Left lung (tissue), 14 donors: ENCODE measurements around the gene CD6. TPM values are rescaled to one million over a fixed set of nuclear protein-coding genes. Genes with fewer than 3 reads are reported as not detected.

Source experiments
- ATAC-seq: fragments of 200-7000 bp; cut with Tn5 transposase; one replicate; pipeline ENCODE4 v1.9.1; 2020; ENCODE audit warnings: moderate library complexity
- DNase-seq, 4 donors: peaks; one replicate each; pipeline ENCODE4 v3.0.0-alpha.2; 2013 to 2020
- H3K27ac ChIP-seq, 2 donors: fragments of 200-600 bp; sonication (generic) in 1 of 2; one replicate each; pipeline versions ENCODE4 v1.5.0 to v1.8.0; 2020 to 2021
- H3K27me3 ChIP-seq, 2 donors: fragments of 200-600 bp; sonication (generic) in 1 of 2; one replicate each; pipeline versions ENCODE4 v1.5.0 to v1.8.0; 2020 to 2021
- H3K36me3 ChIP-seq, 2 donors: fragments of 200-600 bp; sonication (generic) in 1 of 2; one replicate each; pipeline versions ENCODE4 v1.5.0 to v1.8.0; 2020 to 2021
- H3K4me1 ChIP-seq, 2 donors: fragments of 200-600 bp; one replicate each; pipeline ENCODE4 v1.8.0; 2021
- H3K4me3 ChIP-seq, 2 donors: fragments of 200-600 bp; sonication (generic) in 1 of 2; one replicate each; pipeline versions ENCODE4 v1.5.0 to v1.8.0; 2020 to 2021; ENCODE audit warnings: mild to moderate bottlenecking in 1 of 2
- H3K9me3 ChIP-seq, 2 donors: fragments of 200-600 bp; sonication (generic) in 1 of 2; one replicate each; pipeline versions ENCODE4 v1.5.0 to v1.8.0; 2020 to 2021
- CTCF ChIP-seq, 2 donors: fragments of 200-600 bp; sonication (generic) in 1 of 2; IDR thresholded peaks; one replicate each; pipeline versions ENCODE4 v1.5.0 to v1.8.0; 2021; ENCODE audit warnings: antibody characterized with exemption in 2 of 2
- intact Hi-C, 2 donors: fragments of 100-400 bp; cut with DNase I; formaldehyde crosslinking; loops; one replicate each; pipeline versions ENCODE4 v1.11.2 to v1.14.2; 2022
- long read RNA-seq, 12 donors: library from polyadenylated mRNA in 2 of 12; unstranded in 2 of 12; transcript quantifications; one replicate each; pipeline ENCODE4 v2.0.0 and lab custom pipeline, GENCODE V29; 2019 to 2026
- polyA plus RNA-seq, 6 donors: library from polyadenylated mRNA; unstranded; fragments of 120-200 nt; gene quantifications; one replicate each; pipeline ENCODE4 v1.2.1, GENCODE V29; 2013; ENCODE audit not compliant: insufficient read length in 6 of 6
- total RNA-seq, 2 donors: library from RNA; stranded (reverse); fragmentation: NEBNext Ultra II Directional; extraction: Animal tissue kit (Norgen Biotek cat#: 25700); gene quantifications; one replicate each; pipeline ENCODE4 v1.2.1, GENCODE V29; 2021
- donor health status: DM: no; HTN: yes; CAD: no.
- donor health status: DM: no; HTN: no; CAD: no.

The CD6 gene
- total RNA-seq (1 to 10 TPM; 1.7 to 6.3 TPM), polyA plus RNA-seq (1 to 10 TPM in 3 of 6 donors, under 1 TPM in 3; 0.66 to 2.0 (median 1.3) TPM)
- long read RNA-seq, donor 1: 0 reads
- long read RNA-seq, donor 2: 0 reads
- long read RNA-seq, donor 3: 0 reads
- long read RNA-seq, donor 4: 0 reads
- long read RNA-seq, donor 5: 0 reads
- long read RNA-seq, donor 6: 0 reads
- long read RNA-seq, donor 7: 0 reads
- long read RNA-seq, donor 8: 0 reads
- long read RNA-seq, donor 9: 0 reads
- long read RNA-seq, donor 10, partial matches to known transcripts: 0 of 1 reads
- long read RNA-seq, donor 10, other reads (novel, unspliced or antisense): 1 of 1 reads
- long read RNA-seq, donor 11: 0 reads
- long read RNA-seq, donor 12: 0 reads

- intact Hi-C loops: loop anchor here in 1 of 2 donors (2.0 kb wide), 1 partner anchor 157 kb away; no protein-coding TSS in a partner anchor
- Histone ChIP-seq H3K27me3 (peaks cover 0 to 14% of the 10 kb centered on the region in 2 donors), H3K36me3 (no peaks in the 10 kb centered on the region), H3K4me3 (peak within 1 kb of the TSS in 1 of 2 donors; percentile 21), H3K4me1 (peaks cover 0 to 6% of the 10 kb centered on the region in 2 donors), H3K27ac (no peak within 1 kb of the TSS), H3K9me3 (peaks cover 0 to 8% of the 10 kb centered on the region in 2 donors)
- no peak for TF ChIP-seq CTCF (IDR thresholded peaks at IDR 0.05)
- ATAC-seq (no peak), DNase-seq (no peak)
Observed at GRCh38 chr11:60971520-60971919, at the start of gene CD6. CD6 (plus strand) TSS chr11:60971680; CDS start chr11:60971866, 186 bp downstream.

GRCh38 chr11:60921777-60922335, 49.6 kb upstream of the CD6 start:
- DNase-seq (peak in 1 of 4 donors; percentile 14), ATAC-seq (no peak)
- H3K27ac ChIP-seq: no peak overlapping the region
- TF ChIP-seq CTCF (IDR thresholded peaks at IDR 0.05): no peak
- intact Hi-C loops: no loop called here
- peaks cover 0 to 41% of the 10 kb centered on the region in 2 donors for H3K36me3 ChIP-seq
- no peak overlapping the region for H3K4me3 ChIP-seq
- peaks cover 9 to 54% of the 10 kb centered on the region in 2 donors for H3K4me1 ChIP-seq
- no peaks in the 10 kb centered on the region for H3K9me3 ChIP-seq
- peaks cover 9 to 39% of the 10 kb centered on the region in 2 donors for H3K27me3 ChIP-seq

- intact Hi-C loops: no loop called here
- no peak overlapping the region for H3K4me3 ChIP-seq
- ATAC-seq (no peak), DNase-seq (no peak)
- H3K9me3 ChIP-seq: no peaks in the 10 kb centered on the region
- peaks cover 9 to 50% of the 10 kb centered on the region in 2 donors for H3K4me1 ChIP-seq
- peaks cover 0 to 41% of the 10 kb centered on the region in 2 donors for H3K36me3 ChIP-seq
- H3K27me3 ChIP-seq: peaks cover 9 to 48% of the 10 kb centered on the region in 2 donors
- H3K27ac ChIP-seq: no peak overlapping the region
- TF ChIP-seq CTCF (IDR thresholded peaks at IDR 0.05): no peak
Observed at GRCh38 chr11:60922906-60923305, 48.6 kb upstream of the CD6 start.

- H3K4me3 ChIP-seq: no peak overlapping the region
- H3K27ac ChIP-seq: no peak overlapping the region
- peaks cover 0 to 41% of the 10 kb centered on the region in 2 donors for H3K36me3 ChIP-seq
- no peaks in the 10 kb centered on the region for H3K9me3 ChIP-seq
- intact Hi-C loops: no loop called here
- H3K4me1 ChIP-seq: peaks cover 9 to 46% of the 10 kb centered on the region in 2 donors
- TF ChIP-seq CTCF (IDR thresholded peaks at IDR 0.05): no peak
- no peak for DNase-seq
- H3K27me3 ChIP-seq: peaks cover 9 to 48% of the 10 kb centered on the region in 2 donors
- ATAC-seq: no peak
Observed at GRCh38 chr11:60923326-60923725, 48.2 kb upstream of the CD6 start.

GRCh38 chr11:60923800-60924109, 47.7 kb upstream of the CD6 start:
- peaks cover 9 to 42% of the 10 kb centered on the region in 2 donors for H3K4me1 ChIP-seq
- intact Hi-C loops: no loop called here
- H3K4me3 ChIP-seq: peak overlapping the region in 1 of 2 donors; percentile 56
- no peak for TF ChIP-seq CTCF (IDR thresholded peaks at IDR 0.05)
- ATAC-seq (peak; percentile 9), DNase-seq (peak in 1 of 4 donors; percentile 31)
- peaks cover 9 to 48% of the 10 kb centered on the region in 2 donors for H3K27me3 ChIP-seq
- H3K9me3 ChIP-seq: no peaks in the 10 kb centered on the region
- peaks cover 0 to 41% of the 10 kb centered on the region in 2 donors for H3K36me3 ChIP-seq
- no peak overlapping the region for H3K27ac ChIP-seq
